CD4-positive, alpha-beta T cell treated with Interleukin-15 for 1 hour (primary cell): Measurements from ENCODE around the gene NOS1AP.
"Not testable (repeated sequence)": the region's sequence is repeated elsewhere in the genome, so short reads cannot be mapped to it uniquely, and the experiment has no call there.

ENCODE experiments used
- DNase-seq: peaks from one replicate; pipeline ENCODE4 v3.0.0-alpha.2; 2020

The NOS1AP gene

DNA sequence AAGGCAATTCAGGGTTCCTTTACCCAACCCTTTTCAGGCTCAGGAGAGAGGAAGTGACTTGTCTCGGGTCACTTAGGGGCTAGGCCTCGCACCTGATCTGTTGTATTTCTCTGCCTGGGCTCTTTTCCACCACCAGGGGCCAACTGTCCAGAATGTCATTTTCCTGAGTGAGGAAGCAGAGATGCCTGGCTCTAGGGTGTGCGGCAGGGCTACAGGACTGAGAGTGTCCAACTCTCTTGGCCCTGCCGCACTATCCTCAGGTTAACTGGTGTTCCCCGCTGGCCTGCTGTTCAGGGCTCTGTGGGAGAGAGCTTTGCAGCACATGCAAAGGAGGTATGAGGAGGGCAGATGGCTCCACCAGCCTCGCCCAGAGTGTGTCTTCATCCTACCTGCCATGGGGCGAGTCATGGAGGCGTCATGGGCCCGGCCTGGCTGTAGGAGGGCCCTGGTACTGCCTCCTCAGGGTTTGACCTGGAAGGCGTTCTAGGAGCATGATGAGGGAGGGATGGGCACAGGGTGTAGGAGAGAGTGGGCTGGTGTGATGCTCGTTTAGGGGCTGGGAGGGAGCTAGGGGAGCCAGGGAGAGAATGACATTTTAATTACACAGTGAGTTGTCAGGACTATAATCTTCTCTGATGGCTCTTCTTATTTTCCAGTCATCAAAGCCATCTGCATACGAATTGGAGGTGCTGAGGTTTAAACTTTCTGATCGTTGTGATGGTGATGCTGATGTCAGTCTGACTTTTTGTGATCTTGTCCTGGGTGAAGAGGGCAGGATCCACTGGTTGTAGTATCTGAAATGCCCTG is 128.3 kb downstream of the NOS1AP start:
- no peak for DNase-seq

DNA sequence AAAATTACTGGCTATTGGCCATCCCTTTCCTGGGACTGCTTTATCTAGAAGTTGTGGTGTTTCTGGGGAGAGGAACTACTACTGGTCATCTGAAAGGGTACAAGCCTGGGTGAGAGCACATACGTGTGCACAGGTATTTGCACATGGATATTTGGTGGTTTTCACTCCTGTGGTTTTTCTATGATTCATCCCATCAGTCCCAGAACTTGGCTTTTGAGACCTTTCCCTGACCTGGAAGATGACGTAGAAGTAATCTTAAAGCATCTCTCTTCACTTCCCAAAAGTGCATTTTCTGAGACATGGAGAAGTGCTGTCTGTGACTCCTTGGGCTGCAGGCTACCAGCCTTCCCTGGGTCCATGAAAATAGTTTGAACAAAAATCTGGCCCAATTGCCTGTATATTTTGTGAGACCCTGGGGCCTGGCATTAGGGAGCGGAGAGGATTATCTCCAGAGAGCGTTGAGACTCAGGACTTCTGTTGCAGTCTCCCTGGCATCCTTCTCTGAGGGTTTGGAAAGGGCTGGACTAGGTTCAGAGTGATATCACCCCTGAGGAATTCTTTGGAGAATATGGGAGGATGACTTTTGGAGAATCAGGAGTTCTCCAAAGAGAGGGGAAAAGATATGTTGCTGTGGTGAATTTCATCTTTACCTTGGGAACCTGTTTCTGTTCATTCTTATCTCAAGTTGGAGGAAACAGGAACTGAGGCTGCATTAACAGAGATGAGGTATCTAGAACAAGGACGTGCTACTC is 130.8 kb downstream of the NOS1AP start:
- DNase-seq = no peak

DNA sequence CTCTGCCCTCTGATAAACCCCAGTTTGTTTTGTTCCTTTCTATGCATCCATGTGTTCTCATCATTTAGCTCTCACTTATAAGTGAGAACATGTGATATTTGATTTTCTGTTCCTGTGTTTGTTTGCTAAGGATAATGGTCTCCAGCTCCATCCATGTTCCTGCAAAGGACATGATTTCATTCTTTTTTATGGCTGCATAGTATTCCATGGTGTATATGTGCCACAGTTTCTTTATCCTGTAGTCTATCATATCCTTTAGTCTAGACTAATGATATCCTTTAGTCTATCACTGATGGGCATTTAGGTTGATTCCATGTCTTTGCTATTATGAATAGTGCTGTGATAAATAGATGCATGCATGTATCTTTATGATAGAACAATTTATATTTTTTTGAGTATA is 131.6 kb downstream of the NOS1AP start:
- not testable (repeated sequence) for DNase-seq

- DNase-seq = no peak
These were observed 134.8 kb downstream of the NOS1AP start for GRCh38 chr1:162204129-162204822.

GRCh38 chr1:162204823-162205155 is 135.3 kb downstream of the NOS1AP start:
- DNase-seq = no peak

DNA sequence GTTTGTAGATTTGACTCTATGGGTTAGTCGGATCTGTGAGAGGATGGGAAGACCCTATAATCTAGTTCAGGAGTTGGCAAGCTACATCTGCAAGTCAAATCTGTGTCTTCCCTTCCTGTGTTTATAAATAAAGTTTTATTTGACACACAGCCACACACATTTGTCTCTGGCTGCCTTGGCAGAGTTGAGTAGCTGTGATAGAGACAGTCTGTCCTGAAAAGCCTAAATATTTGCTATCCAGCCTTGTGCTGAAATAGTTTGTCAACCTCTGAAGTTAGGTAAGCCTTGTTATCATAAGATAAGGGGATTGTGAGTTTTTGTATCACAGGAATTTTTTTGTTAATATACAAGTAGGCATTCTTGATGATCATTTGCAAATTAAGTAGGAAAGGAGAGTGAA is 136.8 kb downstream of the NOS1AP start:
- no peak for DNase-seq

DNA sequence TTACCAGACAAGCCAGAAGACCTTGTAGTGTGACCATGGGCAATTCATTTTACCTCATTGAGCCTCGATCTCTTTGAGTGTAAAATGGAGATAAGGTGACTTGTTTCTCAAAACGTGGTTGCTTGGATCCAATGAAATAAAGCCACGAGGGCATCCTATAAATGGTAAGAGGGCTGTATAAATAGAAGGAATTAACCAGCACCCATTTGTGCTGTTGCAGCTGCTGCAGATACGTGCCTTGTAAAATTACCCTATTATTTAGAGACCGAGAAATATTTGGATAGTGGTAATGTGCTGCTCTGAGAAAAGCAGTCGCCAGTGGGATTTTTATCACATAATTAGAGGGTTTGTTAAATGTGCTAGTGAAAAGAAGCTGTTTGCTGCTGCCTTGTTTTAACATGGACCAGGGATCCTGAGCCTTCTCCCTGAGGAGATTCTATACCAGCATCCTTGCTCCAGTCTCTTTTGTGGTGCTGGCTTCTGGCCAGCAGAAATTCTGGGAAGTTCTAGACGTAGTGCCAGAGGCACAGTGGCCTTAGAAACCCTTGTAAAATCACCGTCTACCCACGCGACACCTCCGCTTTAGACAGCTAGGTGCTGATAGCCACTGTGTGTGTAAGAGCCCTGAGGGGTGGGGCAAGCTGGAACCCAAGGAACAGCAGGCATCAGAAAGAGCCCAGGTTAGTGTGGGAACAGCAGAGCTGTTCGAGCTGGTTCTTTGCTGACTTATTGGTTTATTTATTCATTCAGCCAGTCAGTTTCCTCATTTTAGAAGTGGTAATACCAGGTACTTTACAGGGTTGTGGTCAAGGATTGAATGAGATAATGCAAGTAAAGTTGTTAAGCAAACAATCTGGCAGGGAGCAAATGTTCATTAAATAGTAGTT is 137.5 kb downstream of the NOS1AP start:
- DNase-seq = no peak

GRCh38 chr1:162207862-162208261 is 138.4 kb downstream of the NOS1AP start:
- no peak for DNase-seq

- DNase-seq = no peak
These were observed 140.7 kb downstream of the NOS1AP start for GRCh38 chr1:162210196-162210595.

DNA sequence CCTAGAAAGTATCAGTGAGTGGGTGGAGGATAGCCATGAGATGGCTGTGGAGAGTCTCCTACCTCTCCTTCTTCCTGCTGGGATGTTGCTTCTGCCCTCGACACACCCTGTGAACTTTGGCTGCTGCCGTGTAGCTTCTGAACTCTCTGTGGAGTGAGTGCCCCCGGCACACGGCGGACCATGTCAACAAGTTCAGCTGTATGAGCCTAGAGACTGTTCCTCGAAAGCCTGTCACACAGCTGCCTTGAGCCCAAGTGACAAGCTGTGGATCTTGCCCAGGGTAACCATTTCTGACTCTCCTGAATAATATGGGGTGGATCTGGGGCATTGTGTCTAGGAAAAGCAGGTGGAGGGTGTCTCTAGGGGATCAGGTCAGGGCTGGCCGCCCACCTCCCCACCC is 143.2 kb downstream of the NOS1AP start:
- no peak for DNase-seq

DNA sequence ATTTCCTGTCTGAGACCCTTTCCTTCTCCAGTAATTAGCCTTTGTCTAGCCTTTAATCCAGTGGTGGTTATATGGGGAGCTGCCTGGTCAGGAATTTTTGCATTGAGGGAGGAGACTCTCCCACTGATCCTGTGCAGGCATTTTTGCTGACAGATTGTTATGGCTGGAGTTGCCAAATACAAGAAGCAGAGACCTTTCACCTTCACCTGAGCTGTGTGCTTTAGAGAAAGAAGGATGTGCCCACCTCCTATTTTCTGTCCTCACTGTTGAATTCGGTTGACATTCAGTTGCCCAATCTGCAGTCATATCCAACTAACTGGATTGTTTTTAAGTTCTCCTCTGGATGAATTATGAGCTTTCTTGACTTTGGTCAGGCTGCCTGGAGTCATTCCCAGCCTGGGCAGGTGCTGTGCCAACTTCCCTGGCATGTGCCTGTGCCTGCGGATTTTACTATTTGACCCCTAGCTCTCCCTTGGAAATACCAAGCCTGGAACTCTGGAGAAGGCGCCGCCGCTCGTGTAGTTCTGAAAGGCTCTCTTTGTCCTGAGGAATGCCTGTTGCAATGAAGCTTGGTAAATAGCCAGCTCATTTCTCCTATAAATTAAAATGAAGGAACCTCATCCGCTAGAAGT is 143.9 kb downstream of the NOS1AP start:
- DNase-seq = no peak

GRCh38 chr1:162214202-162214601 is 144.7 kb downstream of the NOS1AP start:
- DNase-seq = no peak

DNA sequence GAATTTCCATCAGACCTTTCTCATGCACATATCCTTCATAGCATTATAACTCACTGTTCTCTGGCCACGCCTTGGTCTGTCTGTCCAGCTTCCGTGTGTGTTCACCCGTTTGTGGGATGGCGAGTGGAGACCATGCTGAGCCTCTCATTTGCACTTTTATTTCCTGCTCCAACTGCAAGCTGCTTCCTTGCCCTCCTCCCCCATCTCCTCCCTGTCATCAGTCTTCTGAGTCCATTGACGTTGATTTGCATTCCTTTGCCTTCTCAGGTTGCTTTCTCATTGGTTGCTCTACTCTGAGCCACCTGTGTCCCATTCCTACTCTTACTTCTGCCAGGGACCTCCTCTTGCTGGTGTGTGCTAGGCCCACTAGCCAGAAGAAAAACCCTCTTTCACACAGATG is 146.4 kb downstream of the NOS1AP start:
- no peak for DNase-seq

DNA sequence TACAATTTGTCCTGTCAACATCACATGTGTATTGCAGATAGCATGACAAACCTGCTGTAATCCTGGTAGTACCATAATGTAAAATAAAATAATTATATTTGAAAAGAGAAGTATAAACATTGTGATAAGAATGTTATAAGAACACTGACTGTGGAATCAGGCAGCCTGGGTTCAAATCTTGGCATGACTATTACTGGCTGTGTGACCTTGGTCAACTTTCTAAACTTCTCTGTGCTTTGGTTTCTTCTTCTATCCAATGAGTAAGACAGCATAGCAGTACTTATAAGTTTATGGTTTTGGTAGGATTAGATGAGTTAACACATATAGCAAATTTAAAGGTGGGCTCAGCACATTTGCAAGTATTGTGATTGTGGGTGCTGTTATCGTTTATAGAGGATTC is 147.1 kb downstream of the NOS1AP start:
- no peak for DNase-seq

- DNase-seq = no peak
These were observed 148.2 kb downstream of the NOS1AP start for GRCh38 chr1:162217706-162218105.

DNA sequence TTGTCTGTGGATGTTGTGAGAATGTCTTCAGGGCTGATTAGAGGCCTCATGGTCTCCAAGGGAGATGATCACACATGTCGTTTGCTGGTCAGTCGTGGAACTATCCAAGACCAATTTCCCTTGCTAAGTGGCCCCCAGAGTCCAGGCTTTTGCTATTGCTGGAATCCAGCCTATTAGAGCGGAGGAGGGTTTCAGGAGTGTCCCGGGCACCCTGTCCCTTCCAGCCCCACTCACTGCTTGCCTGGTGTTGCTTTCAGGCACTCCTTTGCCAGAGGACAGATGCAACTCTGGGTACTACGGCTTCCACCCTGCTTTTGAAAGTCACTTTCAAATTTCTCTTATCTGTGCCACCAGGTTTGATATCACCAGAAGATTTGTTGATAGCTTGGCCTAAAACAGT is 149.1 kb downstream of the NOS1AP start:
- DNase-seq = no peak

DNA sequence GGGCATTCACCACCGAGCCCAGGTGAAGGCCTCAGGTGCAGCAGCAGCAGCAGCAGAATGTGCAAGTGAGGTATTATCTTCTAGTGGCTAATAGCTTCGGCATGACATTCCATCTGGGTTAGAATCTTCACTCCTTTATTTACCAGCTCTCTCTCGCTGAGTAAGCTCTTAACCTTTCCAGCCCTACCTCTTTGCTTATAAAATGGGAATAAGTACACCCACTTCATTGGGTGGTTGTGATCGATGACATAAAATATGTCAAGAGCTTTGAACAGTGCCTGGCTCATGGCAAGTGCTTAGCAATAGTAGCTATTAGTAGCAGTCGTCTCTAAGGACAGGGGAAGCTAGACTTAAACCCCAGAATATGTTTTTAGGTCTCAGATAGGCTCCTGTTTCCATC is 149.5 kb downstream of the NOS1AP start:
- DNase-seq = no peak

DNA sequence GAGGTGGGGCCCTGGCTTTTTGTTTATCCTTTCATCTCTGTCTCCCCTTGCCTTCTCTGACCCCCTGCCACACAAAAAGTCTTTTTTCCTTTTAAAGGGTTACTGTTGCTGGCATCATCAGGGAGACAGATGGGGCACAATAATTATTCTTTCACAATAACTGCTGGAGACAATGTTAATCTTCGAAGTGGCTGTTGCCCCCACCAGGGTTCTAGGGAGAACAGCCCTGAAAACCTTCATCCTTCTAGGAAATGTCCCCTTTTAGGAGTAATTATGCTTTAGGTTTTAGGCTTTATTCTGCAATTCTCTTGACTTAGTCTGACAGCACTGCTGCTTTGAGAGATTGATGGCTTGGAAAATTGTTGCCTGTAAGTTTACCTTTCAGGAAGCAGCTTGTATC is 150.0 kb downstream of the NOS1AP start:
- no peak for DNase-seq

DNA sequence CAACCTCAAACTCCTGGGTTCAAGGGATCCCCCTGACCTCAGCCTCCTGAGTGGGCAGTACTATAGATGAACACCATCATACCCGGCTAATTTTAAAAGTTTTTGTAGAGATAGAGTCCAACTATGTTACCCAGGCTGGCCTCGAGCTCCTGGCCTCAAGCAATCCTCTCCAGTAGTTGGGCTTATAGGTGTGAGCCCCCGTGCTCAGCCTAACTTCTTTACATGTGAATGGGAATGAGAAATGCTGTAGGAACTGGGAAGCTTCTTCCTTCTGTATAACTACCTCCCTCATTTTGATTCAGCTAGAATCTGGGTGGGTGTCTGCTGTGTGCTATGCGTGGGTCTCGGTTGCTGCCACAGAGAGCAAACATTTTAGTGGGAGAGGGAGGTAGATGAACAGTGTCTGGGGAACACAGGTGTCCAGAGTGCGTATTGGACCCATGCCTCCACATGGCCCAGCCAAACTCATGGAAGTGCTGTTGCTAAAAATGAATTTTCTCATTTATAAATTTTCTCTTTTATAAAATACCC is 150.6 kb downstream of the NOS1AP start:
- no peak for DNase-seq

DNA sequence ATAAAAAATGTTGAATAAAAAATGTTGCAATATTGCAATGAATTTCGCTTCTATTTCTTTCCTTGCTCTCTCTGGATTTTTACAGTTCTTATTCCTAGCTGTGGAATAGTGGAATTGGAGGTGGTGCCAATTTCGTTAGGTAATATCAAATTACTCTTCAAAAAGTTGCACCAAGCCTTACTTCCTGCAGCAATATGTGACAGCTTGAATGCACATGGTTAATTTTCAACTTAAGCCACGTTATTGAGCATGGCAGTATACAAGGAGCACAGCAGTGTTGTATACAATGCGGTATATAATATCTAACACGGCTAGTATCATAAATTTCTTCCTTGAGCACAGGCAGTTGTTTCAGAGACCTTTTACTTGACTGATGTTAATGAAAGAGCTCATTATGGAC is 152.5 kb downstream of the NOS1AP start:
- DNase-seq = no peak

GRCh38 chr1:162222730-162223129 is 153.2 kb downstream of the NOS1AP start:
- no peak for DNase-seq

DNA sequence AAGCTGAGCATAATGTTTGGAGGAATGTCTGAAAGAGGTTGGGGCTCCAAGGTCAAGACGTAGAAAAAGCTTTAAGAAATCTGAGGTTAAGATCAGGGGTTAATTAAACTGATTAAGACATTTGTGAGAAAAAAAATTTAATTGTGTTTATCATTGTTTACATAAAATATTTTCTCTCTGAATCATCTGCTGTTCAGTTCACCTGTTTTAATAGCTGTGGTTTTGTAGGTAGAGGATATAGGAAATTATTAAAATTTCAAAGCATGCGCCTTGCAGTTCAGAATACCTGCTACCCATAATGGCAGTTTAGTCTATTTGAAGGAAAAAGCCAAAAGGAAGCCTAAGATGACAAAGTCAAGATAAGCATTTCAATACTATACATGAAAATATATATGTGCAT is 154.0 kb downstream of the NOS1AP start:
- no peak for DNase-seq
